Loucy (cell line): ENCODE measurements around the gene MMP17.

Experiments used
- H2AFZ ChIP-seq: fragments of 200-600 bp; sonication (generic); 2 replicates; pipeline ENCODE4 v1.6.0; 2016; ENCODE audit warnings: antibody characterized with exemption, mild to moderate bottlenecking, low read length, moderate library complexity
- H3F3A ChIP-seq: fragments of 200-600 bp; 2 replicates; pipeline ENCODE4 v1.6.0; 2016; ENCODE audit warnings: antibody characterized with exemption, low read depth, mild to moderate bottlenecking
- H3K27me3 ChIP-seq: fragments of 200-600 bp; sonication (generic); 2 replicates; pipeline ENCODE4 v1.6.1; 2014; ENCODE audit warnings: low read length, mild to moderate bottlenecking; ENCODE audit not compliant: insufficient read depth, poor library complexity, severe bottlenecking
- H3K36me3 ChIP-seq: fragments of 200-600 bp; sonication (generic); 2 replicates; pipeline ENCODE4 v1.6.1; 2016; ENCODE audit warnings: low read length; ENCODE audit not compliant: insufficient read depth
- H3K4me1 ChIP-seq: fragments of 200-600 bp; sonication (generic); 2 replicates; pipeline ENCODE4 v1.5.1; 2014; ENCODE audit warnings: low read length, mild to moderate bottlenecking; ENCODE audit not compliant: insufficient read depth, poor library complexity, severe bottlenecking
- H3K4me2 ChIP-seq: fragments of 200-600 bp; sonication (generic); 2 replicates; pipeline ENCODE4 v1.6.0; 2014; ENCODE audit warnings: antibody characterized with exemption, low read length, low read depth, mild to moderate bottlenecking; ENCODE audit not compliant: poor library complexity, severe bottlenecking
- H3K4me3 ChIP-seq: fragments of 200-600 bp; sonication (generic); 2 replicates; pipeline ENCODE4 v1.5.1; 2014; ENCODE audit warnings: low read length, mild to moderate bottlenecking, mixed read lengths; ENCODE audit not compliant: poor library complexity, severe bottlenecking
- H3K79me2 ChIP-seq: fragments of 200-600 bp; sonication (generic); 2 replicates; pipeline ENCODE4 v1.6.1; 2014; ENCODE audit warnings: low read length; ENCODE audit not compliant: insufficient read depth
- H3K9ac ChIP-seq: fragments of 200-600 bp; sonication (generic); 2 replicates; pipeline ENCODE4 v1.6.0; 2014; ENCODE audit warnings: mild to moderate bottlenecking, low read depth, low read length, moderate library complexity; ENCODE audit not compliant: poor library complexity, severe bottlenecking
- H3K9me2 ChIP-seq: fragments of 200-600 bp; sonication (generic); replicated peaks from 2 replicates; pipeline ENCODE4 v1.6.1; 2016; ENCODE audit warnings: low read depth, low read length, mixed read lengths
- H3K9me3 ChIP-seq: fragments of 200-600 bp; sonication (generic); 2 replicates; pipeline ENCODE4 v1.6.1; 2014; ENCODE audit warnings: mild to moderate bottlenecking, antibody characterized with exemption, low read length, low read depth; ENCODE audit not compliant: insufficient read depth
- H4K20me1 ChIP-seq: fragments of 200-600 bp; sonication (generic); 2 replicates; pipeline ENCODE4 v1.6.0; 2014; ENCODE audit warnings: antibody characterized with exemption, low read length, mild to moderate bottlenecking; ENCODE audit not compliant: insufficient read depth, poor library complexity, severe bottlenecking
- CTCF ChIP-seq: fragments of 200-600 bp; sonication (generic); conservative IDR thresholded peaks from 2 replicates; pipeline ENCODE4 v1.5.1; 2014; ENCODE audit warnings: mild to moderate bottlenecking, antibody characterized with exemption, low read length
- EZH2phosphoT487 ChIP-seq: fragments of 200-600 bp; IDR thresholded peaks from 2 replicates; pipeline ENCODE4 v1.6.1; 2018; ENCODE audit warnings: antibody characterized with exemption, mild to moderate bottlenecking, moderate library complexity, borderline replicate concordance

Gene MMP17

DNA sequence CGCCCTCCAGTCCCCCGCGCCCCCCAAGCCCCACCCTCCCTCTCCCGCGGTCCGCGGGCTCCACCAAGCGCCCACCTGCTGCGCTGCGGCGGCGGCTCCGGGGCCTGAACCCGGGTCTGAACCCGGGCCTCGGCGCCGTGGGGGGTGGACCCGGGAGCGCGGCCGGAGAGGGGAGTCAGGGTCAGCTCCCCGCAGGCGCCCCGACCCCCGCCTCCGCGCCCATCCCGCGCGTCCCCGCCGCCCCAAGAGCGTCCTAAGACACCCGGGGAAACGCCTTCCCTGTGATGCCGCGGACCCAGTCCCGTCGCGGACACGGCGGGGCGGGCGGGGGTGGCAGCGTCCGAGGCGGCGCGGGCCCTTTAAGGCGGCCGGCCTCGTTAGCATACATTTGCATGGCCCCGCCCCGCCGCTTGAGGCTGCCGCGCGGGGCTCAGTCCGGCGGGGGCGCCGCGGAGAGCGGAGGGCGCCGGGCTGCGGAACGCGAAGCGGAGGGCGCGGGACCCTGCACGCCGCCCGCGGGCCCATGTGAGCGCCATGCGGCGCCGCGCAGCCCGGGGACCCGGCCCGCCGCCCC is at the start of gene MMP17:
MMP17 (plus strand) TSS at position 433 of the 574 bp plus-strand sequence; CDS start at position 535, 102 bp downstream.
- no peak within 1 kb of the TSS for H3K4me2 ChIP-seq
- H3K79me2 ChIP-seq: no peaks in the 10 kb centered on the region
- H3K9me3 ChIP-seq: no peaks in the 10 kb centered on the region
- no peak within 1 kb of the TSS for H2AFZ ChIP-seq
- H3K9ac ChIP-seq: no peak within 1 kb of the TSS
- no peaks in the 10 kb centered on the region for H3F3A ChIP-seq
- no peak within 1 kb of the TSS for H3K4me3 ChIP-seq
- H4K20me1 ChIP-seq: no peaks in the 10 kb centered on the region
- no peaks in the 10 kb centered on the region for H3K36me3 ChIP-seq
- TF ChIP-seq CTCF: no peak
- no peaks in the 10 kb centered on the region for H3K27me3 ChIP-seq
- H3K4me1 ChIP-seq: peaks cover 9% of the 10 kb centered on the region
- no peaks in the 10 kb centered on the region for H3K9me2 ChIP-seq

- H3K79me2 ChIP-seq: no peaks in the 10 kb centered on the region; the same call in 1 of the 2 replicates
- H3K4me3 ChIP-seq: no peak overlapping the region
- H3K9me3 ChIP-seq: no peaks in the 10 kb centered on the region
These were observed 49.2 kb upstream of the MMP17 start for GRCh38 chr12:131779027-131779426.

GRCh38 chr12:131782061-131782460 is 46.1 kb upstream of the MMP17 start:
- Histone ChIP-seq H4K20me1 (no peaks in the 10 kb centered on the region), H3F3A (no peaks in the 10 kb centered on the region), H3K4me1 (no peaks in the 10 kb centered on the region), H3K79me2 (no peaks in the 10 kb centered on the region), H3K4me2 (no peak overlapping the region), H3K4me3 (no peak overlapping the region), H3K27me3 (no peaks in the 10 kb centered on the region), H2AFZ (no peak overlapping the region), H3K36me3 (peaks cover 57% of the 10 kb centered on the region; the same call in 1 of the 2 replicates), H3K9ac (no peak overlapping the region), H3K9me2 (no peaks in the 10 kb centered on the region), H3K9me3 (no peaks in the 10 kb centered on the region)
- TF ChIP-seq CTCF: no peak
- TF ChIP-seq EZH2phosphoT487: no peak

More at GRCh38 chr12:131779027-131779426, 49.2 kb upstream of the MMP17 start:
- H4K20me1 ChIP-seq: no peaks in the 10 kb centered on the region
- no peaks in the 10 kb centered on the region for H3F3A ChIP-seq
- H3K4me1 ChIP-seq: peaks cover 23% of the 10 kb centered on the region
- no peak overlapping the region for H3K4me2 ChIP-seq
- no peaks in the 10 kb centered on the region for H3K27me3 ChIP-seq
- H2AFZ ChIP-seq: no peak overlapping the region
- H3K36me3 ChIP-seq: peaks cover 41% of the 10 kb centered on the region; the same call in 1 of the 2 replicates
- TF ChIP-seq EZH2phosphoT487: no peak
- TF ChIP-seq CTCF: no peak
- H3K9ac ChIP-seq: no peak overlapping the region
- no peaks in the 10 kb centered on the region for H3K9me2 ChIP-seq
